GM19043 (cell line): ENCODE results near the gene PARD3B.

Experiments
- ATAC-seq: cut with Tn5 transposase; IDR thresholded peaks from one replicate; pipeline ENCODE4 v1.9.1; 2021; ENCODE audit warnings: low read depth; ENCODE audit not compliant: unreplicated experiment

PARD3B gene

GRCh38 chr2:205030695-205031094 lies 485.4 kb downstream of the PARD3B start:
- ATAC-seq = no peak

- no peak for ATAC-seq
Measured at GRCh38 chr2:205032093-205032551, 486.8 kb downstream of the PARD3B start.

- ATAC-seq = no peak
Measured at GRCh38 chr2:205033431-205033830, 488.2 kb downstream of the PARD3B start.

GRCh38 chr2:205034034-205034433 lies 488.8 kb downstream of the PARD3B start:
- no peak for ATAC-seq

- no peak for ATAC-seq
Measured at GRCh38 chr2:205040323-205040722, 495.0 kb downstream of the PARD3B start.

GRCh38 chr2:205041472-205042130 lies 496.3 kb downstream of the PARD3B start:
- no peak for ATAC-seq

- no peak for ATAC-seq
Measured at GRCh38 chr2:205043285-205043684, 498.0 kb downstream of the PARD3B start.

- ATAC-seq = no peak
Measured at GRCh38 chr2:205045706-205046105, 500.4 kb downstream of the PARD3B start.

GRCh38 chr2:205047273-205047839 lies 502.1 kb downstream of the PARD3B start:
- no peak for ATAC-seq

- ATAC-seq = no peak
Measured at GRCh38 chr2:205051417-205051816, 506.1 kb downstream of the PARD3B start.

- ATAC-seq = no peak
Measured at GRCh38 chr2:205052781-205053180, 507.5 kb downstream of the PARD3B start.

GRCh38 chr2:205053827-205054410 lies 508.6 kb downstream of the PARD3B start:
- no peak for ATAC-seq

GRCh38 chr2:205054789-205055188 lies 509.5 kb downstream of the PARD3B start:
- no peak for ATAC-seq

GRCh38 chr2:205055251-205055650 lies 510.0 kb downstream of the PARD3B start:
- ATAC-seq = no peak

- ATAC-seq = no peak
Measured at GRCh38 chr2:205056151-205056561, 510.9 kb downstream of the PARD3B start.

GRCh38 chr2:205058409-205058808 lies 513.1 kb downstream of the PARD3B start:
- no peak for ATAC-seq

- no peak for ATAC-seq
Measured at GRCh38 chr2:205060269-205060668, 515.0 kb downstream of the PARD3B start.

- ATAC-seq = no peak
Measured at GRCh38 chr2:205066081-205066480, 520.8 kb downstream of the PARD3B start.

GRCh38 chr2:205069928-205070327 lies 524.7 kb downstream of the PARD3B start:
- no peak for ATAC-seq

GRCh38 chr2:205070889-205071288 lies 525.6 kb downstream of the PARD3B start:
- ATAC-seq = no peak

- no peak for ATAC-seq
Measured at GRCh38 chr2:205073433-205074020, 528.3 kb downstream of the PARD3B start.

- ATAC-seq = no peak
Measured at GRCh38 chr2:205076405-205076804, 531.1 kb downstream of the PARD3B start.
